ENCODE results near the gene TPRG1. TPM values are rescaled to one million over a fixed set of nuclear protein-coding genes. Genes with fewer than 3 reads are reported as not detected.

Gene TPRG1
- total RNA-seq, 3 donors from 2014 or later, result 1.4 to 3.2 (median 2.2) TPM

DNA sequence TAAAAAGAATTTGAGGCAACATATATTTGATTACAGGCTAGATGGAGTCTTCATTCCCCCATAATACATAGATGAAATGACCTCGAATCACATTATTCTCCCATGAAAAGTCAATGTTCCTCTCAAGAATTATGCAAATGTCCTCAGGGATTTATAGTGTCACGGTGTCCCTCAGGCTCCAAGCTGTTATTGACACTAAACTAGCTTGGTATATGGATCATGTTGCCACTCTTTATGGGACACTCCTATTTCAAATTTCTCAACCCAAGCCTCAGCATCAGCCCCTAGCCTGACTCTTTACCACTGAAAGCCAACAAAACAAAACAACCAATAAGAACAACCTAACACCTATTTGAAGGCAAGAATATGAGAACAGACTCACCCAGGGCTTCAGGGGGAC is 139.8 kb downstream of the TPRG1 start:
- no peaks in the 10 kb centered on the region for H3K36me3 ChIP-seq (ENCODE audit: low read depth)
- TF ChIP-seq, protein P1, sequence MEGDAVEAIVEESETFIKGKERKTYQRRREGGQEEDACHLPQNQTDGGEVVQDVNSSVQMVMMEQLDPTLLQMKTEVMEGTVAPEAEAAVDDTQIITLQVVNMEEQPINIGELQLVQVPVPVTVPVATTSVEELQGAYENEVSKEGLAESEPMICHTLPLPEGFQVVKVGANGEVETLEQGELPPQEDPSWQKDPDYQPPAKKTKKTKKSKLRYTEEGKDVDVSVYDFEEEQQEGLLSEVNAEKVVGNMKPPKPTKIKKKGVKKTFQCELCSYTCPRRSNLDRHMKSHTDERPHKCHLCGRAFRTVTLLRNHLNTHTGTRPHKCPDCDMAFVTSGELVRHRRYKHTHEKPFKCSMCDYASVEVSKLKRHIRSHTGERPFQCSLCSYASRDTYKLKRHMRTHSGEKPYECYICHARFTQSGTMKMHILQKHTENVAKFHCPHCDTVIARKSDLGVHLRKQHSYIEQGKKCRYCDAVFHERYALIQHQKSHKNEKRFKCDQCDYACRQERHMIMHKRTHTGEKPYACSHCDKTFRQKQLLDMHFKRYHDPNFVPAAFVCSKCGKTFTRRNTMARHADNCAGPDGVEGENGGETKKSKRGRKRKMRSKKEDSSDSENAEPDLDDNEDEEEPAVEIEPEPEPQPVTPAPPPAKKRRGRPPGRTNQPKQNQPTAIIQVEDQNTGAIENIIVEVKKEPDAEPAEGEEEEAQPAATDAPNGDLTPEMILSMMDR (IDR thresholded peaks at IDR 0.05), result no peak
- H3K9me3 ChIP-seq, result no peaks in the 10 kb centered on the region
- no peak overlapping the region for H3K4me3 ChIP-seq
- no peak for DNase-seq
- no peaks in the 10 kb centered on the region for H3K4me1 ChIP-seq (ENCODE audit: low read depth)
- intact Hi-C loops (cut with DNase I, micrococcal nuclease), result no loop called here
- no peak for ATAC-seq

DNA sequence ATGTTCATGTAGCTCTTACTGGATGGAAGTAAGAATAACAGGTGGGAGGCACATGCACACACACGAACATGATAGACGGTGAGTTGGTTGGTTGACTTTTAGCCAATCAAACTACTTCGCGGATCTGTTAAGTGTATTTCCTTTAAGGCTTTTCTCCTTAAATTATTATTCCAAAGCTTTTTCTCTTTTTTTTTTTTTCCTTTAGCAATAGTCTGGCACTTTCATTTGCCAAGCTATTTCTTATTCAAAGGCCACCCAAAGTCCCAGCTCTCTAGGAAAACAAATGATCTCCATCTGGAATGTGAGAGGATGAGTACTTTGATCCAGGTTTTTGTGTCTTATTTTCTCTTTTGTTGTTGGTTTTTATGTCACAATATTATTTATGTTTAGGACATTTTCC is 141.1 kb downstream of the TPRG1 start:
- H3K36me3 ChIP-seq (ENCODE audit: low read depth), result no peaks in the 10 kb centered on the region
- H3K4me3 ChIP-seq, result no peak overlapping the region
- peaks cover 6% of the 10 kb centered on the region for H3K4me1 ChIP-seq (ENCODE audit: low read depth)
- DNase-seq, result no peak
- intact Hi-C loops (cut with DNase I, micrococcal nuclease), result no loop called here
- ATAC-seq, result no peak
- no peaks in the 10 kb centered on the region for H3K9me3 ChIP-seq
- TF ChIP-seq, protein P1 (IDR thresholded peaks at IDR 0.05), result no peak

DNA sequence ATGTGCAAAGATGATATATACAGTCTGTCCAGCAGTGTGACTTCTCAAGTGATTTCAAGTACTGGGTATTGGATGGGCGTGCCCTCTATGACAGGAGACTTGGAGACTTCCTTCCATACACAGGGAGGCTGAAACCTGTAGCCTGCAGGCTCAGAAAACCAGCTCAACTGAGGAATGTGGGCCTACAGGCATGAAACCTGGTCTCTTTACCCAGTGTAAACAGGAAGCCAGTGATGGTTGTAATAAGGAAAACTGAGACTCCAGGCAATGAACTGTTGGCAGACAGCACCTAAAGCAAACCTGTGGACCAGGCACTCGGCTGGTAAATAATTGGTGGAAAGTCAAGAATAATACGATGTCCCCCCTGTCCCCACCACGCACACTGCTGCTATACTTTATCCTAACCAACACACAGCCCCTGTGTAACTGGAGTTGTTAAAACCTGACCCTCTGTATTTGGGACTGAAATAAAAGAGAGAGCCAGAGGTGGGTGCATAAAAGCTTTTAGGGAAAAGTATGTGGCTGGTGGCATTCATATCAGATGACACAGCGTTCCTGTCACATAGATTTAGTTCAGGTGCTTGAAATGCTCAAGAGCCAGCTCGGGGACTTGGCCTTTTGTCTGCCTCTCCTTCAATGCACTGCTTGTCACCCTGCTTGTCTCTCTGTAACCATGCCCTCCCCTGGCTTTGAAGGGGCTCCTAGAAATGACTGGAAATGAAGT is 144.7 kb downstream of the TPRG1 start:
- Histone ChIP-seq H3K4me3 (no peak overlapping the region), H3K36me3 (ENCODE audit: low read depth) (no peaks in the 10 kb centered on the region)
- peak; percentile 98 for ATAC-seq

DNA sequence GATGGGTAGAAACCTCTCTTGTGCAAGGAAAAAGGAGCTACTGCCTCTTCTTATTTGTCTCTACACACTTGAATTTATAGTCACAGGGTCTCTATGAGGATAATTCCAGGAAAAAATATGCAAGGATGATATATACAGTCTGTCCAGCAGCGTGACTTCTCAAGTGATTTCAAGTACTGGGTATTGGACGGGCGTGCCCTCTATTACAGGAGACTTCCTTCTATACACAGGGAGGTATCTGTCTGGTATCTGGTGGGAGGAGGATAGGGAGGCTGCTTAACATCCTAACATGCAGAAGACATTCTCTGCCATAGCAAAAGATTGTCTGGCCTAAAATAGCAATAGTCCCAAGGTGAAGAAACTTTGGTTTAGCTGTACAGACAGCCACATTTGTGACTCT is 146.1 kb downstream of the TPRG1 start:
- TF ChIP-seq, protein P1 (IDR thresholded peaks at IDR 0.05), result no peak
- peak; percentile 68 for ATAC-seq
- Histone ChIP-seq H3K4me1 (ENCODE audit: low read depth) (peaks cover 10% of the 10 kb centered on the region), H3K4me3 (no peak overlapping the region), H3K9me3 (no peaks in the 10 kb centered on the region), H3K36me3 (ENCODE audit: low read depth) (no peaks in the 10 kb centered on the region)
- peak in 1 of 3 donors; percentile 57 for DNase-seq
- intact Hi-C loops (cut with DNase I, micrococcal nuclease), result no loop called here

More for the DNA sequence above, 144.7 kb downstream of the TPRG1 start:
- intact Hi-C loops (cut with DNase I, micrococcal nuclease), result no loop called here
- Histone ChIP-seq H3K9me3 (no peaks in the 10 kb centered on the region), H3K4me1 (ENCODE audit: low read depth) (peaks cover 10% of the 10 kb centered on the region)
- DNase-seq, result peak in 2 of 3 donors; percentile 48 to 72
- TF ChIP-seq, protein P1 (IDR thresholded peaks at IDR 0.05), result peak; percentile 11

DNA sequence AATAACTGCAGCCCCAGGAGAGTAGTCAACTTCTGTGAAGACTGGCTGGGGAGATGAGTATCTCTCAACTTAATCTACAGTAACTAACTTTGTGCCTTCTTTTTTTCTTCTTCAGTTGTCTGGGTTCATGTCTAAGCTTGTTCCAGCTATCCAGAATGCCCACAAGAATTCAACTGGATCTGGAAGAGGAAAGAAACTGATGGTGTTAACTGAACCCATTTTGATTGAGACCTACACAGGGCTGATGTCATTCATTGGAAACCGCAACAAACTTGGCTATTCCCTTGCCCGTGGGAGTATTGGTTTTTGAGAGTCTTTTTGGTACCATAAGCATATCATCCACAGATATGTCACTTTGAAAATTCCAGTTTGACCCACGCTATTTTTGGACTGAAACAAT is 148.7 kb downstream of the TPRG1 start:
- no peak for ATAC-seq
- H3K4me3 ChIP-seq, result no peak overlapping the region
- intact Hi-C loops (cut with DNase I, micrococcal nuclease), result no loop called here
- no peaks in the 10 kb centered on the region for H3K9me3 ChIP-seq
- H3K4me1 ChIP-seq (ENCODE audit: low read depth), result peaks cover 31% of the 10 kb centered on the region
- H3K36me3 ChIP-seq (ENCODE audit: low read depth), result no peaks in the 10 kb centered on the region
- DNase-seq, result no peak
- TF ChIP-seq, protein P1 (IDR thresholded peaks at IDR 0.05), result no peak
